COR-L47 (cell line): Measurements from ENCODE around the gene METAP1.
"Not testable (repeated sequence)": the region's sequence is repeated elsewhere in the genome, so short reads cannot be mapped to it uniquely, and the experiment has no call there.

Experiments
- DNase-seq: peaks from one replicate; lab custom pipeline; 2025; lab: John Stamatoyannopoulos, UW

METAP1 gene

DNA sequence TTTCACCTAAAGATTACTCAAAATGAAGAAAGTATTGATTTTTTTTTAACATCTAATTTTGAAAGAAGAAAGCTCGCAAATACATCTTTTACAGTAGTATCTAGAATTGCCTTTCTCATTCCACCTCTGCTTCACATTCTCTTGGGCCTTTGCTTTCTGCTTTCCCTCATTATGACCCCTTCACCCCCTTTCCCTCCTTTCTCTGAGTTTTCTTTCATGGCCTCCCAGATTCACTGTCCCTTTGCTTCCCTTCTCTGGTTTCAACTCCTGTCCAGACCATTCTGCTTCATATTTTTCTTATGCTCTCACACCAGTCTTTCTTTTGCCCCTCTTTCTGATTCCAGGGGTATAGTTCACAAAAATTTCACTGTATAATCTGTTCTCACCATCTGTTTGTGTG, 64.0 kb downstream of the METAP1 start:
- no peak for DNase-seq

DNA sequence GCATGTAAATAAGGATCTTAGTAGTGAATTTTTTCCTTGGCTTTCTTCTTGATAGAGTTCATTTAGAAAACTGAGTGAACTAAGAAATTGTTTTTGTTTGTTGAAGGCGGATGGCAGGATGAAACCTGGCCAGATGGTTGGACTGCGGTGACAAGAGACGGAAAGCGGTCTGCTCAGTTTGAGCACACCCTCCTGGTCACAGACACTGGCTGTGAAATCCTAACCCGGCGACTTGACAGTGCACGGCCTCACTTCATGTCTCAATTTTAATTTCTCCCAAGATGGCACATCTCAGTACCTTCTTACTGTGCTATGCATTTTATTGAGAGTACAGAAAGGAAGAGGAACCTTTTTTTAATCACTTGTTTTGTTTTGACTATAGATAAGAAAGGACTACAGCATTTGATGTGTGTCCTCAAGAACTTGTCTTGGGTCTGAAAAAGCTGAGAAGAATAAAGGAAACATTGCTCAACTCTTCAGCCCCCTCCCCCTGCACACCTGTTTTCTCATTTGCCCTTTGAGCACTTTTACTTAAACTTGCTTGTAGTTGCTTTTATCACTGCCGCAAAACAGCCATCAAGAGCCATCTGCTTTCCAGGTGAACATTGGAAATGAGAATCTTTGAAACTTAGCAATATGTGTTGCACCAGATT, 65.7 kb downstream of the METAP1 start:
- no peak for DNase-seq

DNA sequence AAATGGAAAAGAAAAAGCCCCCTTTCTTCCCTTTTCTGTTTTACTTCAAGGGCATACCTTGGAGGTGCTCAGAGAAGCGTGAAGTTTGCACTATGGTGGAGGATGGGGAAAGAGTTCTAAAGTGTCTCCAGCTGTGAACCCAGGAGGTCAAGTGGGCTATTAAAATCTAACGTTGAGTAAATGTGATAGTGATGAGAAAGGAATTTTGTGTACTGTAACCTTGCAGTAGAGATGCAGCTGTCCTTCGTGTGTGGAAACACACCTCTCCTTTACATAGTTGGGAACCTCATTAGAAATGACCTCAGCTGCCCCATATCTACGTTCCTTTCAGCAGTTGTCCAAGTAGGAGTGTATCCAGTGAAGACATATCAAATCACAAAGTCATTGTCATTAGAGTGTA, 66.6 kb downstream of the METAP1 start:
- no peak for DNase-seq

DNA sequence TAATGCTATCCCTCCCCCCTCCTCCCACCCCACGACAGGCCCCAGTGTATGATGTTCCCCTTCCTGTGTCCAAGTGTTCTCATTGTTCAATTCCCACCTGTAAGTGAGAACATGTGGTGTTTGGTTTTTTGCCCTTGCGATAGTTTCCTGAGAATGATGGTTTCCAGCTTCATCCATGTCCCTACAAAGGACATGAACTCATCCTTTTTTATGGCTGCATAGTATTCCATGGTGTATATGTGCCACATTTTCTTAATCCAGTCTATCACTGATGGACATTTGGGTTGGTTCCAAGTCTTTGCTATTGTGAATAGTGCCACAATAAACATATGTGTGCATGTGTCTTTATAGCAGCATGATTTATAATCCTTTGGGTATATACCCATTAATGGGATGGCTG, 70.0 kb downstream of the METAP1 start:
- DNase-seq, result not testable (repeated sequence)

DNA sequence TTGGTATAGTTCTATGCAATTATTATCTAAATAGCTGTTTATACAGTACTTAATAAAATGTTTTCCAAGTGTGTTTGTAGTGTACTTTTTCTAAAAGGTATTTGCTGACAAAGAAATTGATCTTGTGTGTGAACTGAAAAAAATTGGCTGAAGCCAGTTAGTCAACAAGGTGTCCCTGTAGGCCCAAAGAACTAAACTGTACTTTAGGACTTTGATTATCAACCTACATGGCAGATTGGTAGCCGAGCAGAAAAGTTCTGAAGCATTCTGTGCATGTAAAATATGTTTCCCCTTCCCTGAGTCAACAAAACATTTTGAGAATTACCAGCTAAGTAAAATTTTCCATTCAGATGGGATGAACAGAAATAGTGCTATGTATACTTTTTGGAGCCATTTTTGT, 72.1 kb downstream of the METAP1 start:
- DNase-seq, result no peak

DNA sequence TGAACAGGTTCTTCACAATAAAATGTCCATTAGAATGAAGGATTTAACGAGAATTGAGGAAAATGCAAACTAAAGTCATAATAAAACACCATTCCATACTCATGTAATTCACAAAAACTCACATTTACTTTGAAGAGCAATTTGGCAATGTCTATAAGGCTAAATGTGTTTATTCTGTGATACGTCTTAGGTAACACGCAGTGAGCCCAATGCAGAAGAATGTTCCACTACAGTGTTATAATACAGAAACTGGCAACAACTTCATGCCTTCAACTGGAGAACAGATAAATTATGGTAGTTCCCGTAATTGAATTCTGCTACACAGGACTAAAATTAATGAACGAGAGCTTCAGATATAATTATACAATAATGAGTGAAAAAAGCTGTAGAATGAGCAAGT, 75.6 kb downstream of the METAP1 start:
- no peak for DNase-seq

DNA sequence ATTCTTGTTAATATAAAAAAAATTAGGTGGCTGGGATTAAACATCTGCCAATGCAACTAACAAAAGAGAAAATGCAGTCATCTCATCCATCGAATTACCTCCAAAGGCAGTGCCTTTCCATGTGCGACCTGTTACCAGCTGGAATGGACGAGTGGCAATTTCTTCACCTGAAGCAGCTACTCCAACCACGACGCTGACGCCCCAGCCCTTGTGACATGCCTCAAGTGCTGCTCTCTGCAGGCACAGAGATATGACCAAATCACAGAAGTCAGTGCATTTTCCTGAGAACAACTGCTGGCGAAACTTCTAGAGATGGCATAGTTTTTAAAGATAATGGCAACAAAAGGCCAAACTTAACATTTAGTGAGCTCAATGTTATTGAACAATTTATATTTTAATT, 79.3 kb downstream of the METAP1 start:
- DNase-seq, result no peak

DNA sequence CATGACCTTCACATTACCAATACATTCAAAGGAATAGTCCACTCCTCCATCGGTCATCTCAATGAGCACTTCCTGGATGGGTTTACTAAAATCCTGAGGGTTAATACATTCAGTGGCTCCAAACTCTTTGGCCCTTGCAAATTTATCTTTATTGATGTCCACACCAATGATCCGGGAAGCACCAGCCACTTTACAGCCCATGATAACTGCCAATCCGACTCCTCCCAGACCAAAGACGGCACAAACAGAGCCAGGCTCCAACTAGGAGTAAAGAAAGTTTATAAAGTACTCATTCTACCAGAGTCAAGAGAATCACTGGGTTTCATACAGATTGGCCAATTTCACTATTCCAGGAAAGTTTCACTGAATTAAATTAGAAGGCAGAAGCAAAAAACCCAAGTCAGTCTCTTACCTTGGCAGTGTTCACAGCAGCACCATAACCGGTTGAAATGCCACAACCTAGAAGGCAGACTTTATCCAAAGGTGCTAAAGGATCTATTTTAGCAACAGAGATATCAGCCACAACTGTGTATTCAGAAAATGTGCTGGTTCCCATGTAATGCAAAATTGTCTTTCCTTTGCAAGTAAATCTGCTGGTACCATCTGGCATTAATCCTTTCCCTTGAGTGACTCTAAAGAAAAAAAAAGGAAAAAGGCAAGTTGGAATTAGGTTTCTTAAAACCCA, 80.9 kb downstream of the METAP1 start:
- no peak for DNase-seq

DNA sequence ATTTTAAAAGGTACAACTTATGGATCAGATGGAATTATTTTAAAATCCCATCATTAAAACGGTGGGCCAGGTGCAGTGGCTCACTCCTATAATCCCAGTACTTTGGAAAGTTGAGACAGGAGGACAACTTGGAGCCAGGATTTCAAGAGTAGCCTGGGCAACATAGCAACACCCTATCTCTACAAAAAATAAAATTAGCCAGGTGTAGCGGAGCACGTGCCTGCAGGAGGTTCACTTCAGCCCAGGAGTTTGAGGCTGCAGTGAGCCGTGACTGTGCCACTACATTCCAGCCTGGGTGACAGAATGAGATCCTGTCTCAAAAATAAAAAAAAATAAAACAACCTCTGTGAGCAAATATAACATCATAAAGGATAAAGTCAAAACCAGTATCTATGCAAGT, 81.7 kb downstream of the METAP1 start:
- no peak for DNase-seq

DNA sequence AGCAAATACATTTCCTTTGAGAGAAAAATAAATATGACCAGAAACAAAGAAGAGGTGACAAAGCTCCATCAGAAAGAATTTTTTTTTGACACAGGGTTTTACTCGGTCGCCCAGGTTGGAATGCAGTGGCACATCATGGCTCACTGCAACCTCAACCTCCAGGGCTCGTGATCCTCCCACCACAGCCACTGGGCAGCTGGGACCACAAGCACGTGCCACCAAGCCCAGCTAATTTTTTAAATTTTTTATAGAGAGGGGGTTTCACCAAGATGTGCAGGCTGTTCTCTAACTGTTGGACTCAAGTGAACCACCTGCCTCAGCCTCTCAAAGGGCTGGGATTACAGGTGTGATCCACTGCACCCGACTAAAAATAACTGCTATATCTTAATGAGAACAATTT, 82.8 kb downstream of the METAP1 start:
- DNase-seq, result no peak

DNA sequence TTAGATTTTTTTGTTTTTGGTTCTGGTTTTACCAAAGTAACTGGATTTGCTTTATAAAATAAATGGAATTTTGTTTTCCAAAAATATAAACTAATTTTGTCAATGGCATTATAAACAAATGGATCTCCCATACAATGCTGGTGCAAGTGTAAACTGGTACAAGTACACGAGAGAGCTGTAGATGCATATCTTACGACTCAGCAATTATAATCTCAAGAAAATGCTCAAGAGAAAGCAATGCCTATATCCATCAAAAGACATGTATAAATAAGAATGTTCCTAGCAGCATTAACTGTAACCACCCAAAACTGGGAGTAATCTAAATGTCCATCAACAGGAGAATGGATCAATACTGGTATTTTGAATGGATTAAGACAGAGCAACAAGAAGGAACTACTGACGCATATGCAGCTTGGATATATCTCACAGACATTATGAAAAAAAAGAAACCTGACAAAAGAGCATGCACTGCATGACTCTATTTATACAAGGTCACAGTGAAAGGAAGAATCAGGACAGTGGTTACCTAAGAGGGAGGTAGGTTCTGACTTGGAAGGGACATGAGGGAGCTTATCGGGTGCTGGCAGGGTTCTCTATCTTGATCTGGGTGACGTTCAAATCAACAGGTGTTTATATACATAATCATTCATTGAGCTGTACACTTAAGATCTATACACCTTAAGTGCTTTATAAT, 83.6 kb downstream of the METAP1 start:
- no peak for DNase-seq

DNA sequence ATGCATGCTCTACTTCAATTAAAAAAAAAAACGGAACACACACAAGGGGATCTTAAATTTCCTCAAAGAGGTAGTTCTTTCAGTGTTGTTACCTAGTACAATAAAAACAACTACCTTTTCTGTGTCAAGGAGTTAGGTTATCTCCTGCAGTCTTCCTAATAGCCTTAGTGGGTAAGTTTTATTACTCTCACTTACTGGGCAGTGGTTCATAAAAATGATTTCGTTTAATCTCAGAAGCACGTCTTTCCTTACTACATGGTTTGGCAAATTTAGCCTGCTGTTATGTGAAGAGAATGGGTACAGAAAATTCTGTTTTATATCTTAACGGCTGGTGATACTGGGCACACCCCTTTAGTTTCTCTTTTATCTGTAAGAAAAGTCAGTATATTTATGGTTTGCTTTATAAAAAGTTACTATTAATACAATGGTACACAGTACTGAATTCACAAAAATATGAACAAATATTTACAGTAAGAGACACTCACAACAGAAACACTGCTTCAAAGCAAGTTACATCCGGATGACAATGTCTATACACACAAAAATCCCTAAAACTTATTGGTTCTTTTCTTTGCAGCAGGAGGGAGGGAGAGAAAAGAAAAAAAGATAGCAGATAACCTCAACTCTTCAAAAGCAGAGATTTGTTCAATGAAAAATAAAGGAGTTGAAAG, 84.2 kb downstream of the METAP1 start:
- DNase-seq, result no peak

DNA sequence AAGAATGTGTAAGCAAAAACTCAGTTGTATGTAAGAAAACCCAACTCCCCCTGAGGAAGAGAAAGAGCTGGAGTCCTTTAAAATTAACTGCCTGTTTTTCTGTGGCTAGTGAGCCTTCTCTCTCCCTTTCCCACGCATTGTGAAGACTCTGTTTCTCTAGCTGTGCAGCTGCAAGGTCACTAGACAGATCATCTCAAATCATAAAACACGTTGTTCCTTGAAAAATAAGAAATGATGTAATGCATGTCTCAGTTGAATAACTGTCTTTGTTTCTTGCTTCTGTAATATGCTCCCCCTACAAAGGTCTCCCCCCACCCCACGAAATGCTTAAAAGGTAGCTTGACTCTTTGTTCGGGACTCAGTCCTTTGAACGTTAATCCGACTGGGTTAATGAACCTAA, 85.3 kb downstream of the METAP1 start:
- not testable (repeated sequence) for DNase-seq

DNA sequence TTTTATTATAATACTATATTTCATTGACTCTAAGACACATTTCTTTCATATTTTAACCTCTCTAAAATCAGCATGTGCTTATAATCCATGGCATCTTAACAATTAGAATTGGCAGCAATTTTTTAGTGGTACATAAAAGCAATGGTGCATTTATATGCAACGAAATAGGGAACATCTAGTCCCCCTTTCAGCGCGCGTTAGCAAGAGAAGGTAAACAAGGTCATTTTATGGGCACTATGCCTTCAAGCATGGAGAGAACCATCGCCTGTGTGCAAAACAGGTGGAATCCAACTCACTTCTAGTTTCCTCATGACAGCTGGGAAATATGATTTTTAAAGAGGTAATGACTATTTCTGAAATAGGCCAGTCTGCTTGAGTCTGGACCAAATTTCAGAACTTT, 86.7 kb downstream of the METAP1 start:
- no peak for DNase-seq

DNA sequence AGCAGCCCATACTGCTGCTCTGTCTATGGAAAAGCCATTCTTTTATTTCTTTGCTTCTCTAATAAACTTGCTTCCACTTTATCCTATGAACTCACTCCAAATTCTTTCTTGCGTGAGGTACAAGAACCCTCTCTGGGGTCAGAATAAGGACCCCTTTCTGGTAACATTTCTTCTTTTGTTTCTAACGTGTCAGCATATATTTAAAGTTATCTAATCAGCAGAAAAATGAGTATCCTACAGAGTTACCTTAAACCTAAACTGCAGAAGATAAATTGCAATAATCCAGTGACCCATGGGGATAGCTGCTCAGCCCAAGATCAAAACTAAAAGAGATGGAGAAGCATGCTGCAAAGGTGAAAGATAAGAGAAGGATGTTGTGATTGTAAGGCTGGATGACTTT, 89.1 kb downstream of the METAP1 start:
- DNase-seq, result no peak

DNA sequence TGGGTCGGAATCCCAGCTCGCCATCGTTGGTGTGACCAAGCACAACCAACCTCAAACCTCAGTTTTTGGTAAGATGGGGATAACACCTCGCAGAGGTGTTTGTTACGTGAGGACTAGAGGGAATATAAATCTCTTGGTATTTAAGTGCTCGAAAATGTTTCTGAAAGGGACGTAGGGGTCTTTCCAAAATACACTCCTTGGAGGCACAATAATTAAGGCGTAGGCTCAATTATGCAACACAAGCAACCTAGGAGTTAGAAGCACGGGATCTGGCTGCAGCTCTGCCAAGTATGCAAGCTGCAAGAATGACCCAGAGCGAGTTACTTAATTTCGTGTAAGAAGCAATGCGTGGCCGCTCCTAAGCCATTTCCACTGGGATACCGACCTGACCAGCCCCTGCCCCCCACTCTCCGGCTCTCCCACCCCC, 92.5 kb downstream of the METAP1 start:
- peak; percentile 24 for DNase-seq

DNA sequence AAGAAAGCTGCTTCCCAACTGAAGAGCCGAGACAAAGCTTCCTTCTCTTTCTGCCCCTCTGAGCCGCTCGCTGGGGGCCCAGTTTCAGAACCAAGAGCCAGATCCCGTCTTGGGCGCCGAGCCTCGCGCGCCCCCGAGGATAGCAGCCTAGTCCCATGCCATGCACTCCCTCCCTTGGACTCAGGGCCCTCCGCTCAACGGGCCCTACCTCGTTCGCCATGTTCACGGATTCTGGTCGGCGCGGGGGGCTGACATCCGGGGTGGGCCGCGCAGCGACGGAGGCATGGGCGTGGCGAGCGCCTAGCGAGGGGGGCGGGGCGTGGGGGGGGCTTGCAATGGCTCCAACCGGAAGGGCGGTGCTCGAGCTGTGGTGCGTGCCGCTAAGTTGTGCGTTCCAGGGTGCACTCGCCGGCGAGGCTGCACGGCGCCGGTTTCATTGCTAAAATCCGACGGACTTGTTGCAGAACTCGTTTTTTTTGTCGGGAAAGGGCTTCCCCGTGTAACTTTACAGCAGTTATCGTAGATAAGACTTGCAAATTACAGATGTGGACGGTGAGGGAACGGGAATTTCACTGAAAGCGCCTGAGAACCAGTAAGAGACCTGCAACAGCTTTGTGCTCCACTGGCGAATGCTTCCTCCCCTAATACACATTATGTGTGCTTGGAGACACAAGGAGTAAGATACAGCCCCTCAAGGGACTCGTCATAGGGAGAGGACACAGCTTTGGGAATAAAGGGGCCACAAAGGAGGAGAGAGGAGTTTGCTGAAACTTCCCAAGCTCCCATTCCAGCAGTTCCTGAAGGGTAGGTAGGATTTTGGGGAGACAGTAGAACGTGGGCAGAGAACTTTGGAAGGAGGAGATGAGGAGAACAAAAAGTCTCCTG, 93.2 kb downstream of the METAP1 start, which contains the start of gene ADH5:
Gene ADH5 (minus strand): TSS at position 308 of the 885 bp plus-strand sequence. CDS start 88 bp downstream, at position 220.
- DNase-seq, result peak; percentile 88

DNA sequence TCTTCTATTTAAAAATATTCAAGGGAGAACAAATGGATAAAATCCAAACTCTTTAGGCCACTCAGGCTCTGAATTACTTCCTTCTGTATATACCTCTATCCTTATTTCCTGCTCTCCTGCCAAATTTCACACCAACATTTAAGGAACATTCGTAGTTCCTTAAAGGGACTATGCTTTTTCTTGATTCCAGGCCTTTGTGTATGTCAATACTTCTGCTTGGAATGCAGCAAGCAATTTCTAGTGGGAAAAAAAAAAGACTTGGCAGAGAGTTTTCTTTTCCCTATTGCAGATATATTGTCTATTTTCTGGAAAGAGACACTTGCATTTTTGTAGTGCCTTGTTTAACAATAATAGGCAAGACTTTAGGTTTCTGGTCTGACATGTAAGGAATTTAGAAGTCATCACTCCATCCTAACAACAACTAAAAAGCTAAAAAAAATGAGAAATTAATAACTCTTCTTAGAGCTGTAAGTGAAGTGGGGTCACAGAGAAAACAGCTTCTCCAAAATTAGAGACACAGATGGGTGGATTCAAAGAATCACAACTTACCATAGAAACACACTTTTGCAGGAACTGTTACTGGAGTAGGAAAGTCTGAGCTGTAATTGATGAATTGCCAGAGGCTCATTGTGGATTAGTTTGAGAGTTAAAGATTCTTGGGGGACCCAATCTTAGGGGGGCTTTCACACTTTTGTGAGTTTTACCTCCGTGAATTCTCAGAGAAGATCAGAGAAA, 95.1 kb downstream of the METAP1 start:
- DNase-seq, result no peak

DNA sequence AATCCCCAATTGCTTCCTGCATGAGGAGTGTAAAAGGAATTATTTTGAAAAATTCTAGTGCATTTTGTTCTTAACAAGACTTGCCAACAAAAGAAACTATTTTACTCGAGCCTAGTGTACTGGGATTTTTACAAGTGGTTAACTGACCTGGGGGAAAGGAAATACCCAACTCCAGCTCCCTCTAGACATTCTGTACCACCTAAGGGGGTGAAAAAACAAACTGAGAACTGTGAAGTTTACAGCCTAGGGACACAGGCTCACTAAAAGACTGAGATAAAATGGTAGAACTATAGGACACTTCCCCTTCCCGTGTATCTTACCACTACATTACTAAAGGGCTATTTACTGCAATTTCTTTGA, 95.7 kb downstream of the METAP1 start:
- no peak for DNase-seq

DNA sequence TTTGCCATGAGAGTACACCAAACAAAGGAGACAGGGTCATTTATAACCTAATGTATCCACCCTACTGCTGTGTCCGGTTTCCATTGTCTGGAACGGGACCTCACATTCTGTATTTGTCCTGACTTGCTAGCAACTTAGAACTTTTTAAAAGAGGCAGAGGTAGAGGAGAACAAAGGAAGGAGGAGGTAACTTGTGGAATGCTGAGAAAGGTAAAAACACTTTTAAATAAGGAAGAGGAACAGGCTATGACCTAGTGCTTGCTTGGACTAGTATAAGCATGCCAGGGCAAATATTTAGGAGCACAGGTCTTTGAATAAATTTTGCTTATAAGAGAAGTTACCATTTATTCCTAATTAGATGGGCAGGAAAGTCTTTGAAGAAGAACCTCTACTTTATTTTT, 96.3 kb downstream of the METAP1 start:
- not testable (repeated sequence) for DNase-seq

DNA sequence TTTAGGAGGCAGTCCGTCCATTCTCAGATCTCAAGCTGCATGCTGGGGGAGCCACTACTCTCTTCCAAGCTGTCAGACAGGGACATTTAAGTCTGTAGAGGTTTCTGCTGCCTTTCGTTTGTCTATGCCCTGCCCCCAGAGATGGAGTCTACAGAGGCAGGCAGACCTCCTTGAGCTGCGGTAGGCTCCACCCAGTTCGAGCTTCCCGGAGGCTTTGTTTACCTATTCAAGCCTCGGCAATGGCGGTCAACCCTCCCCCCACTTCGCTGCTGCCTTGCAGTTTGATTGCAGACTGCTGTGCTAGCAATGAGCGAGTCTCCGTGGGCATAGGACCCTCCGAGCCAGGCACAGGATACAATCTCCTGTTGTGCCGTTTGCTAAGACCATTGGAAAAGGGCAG, 103.8 kb downstream of the METAP1 start:
- DNase-seq, result no peak
